H9 (cell line): Measurements from ENCODE around the gene ODF4. TPM values are rescaled to one million over a fixed set of nuclear protein-coding genes. Genes with fewer than 3 reads are reported as not detected.

ENCODE experiments used
- DNase-seq: peaks from one replicate; pipeline ENCODE4 v3.0.0-alpha.2; 2017
- H2AFZ ChIP-seq: one replicate; pipeline ENCODE4 v1.6.1; 2013; ENCODE audit warnings: mild to moderate bottlenecking, low read length, control low read depth, moderate library complexity
- H2AK5ac ChIP-seq: 2 replicates; pipeline ENCODE4 v1.6.1; 2013; ENCODE audit warnings: low read length, control low read depth, mixed read lengths; ENCODE audit not compliant: insufficient read length
- H2BK120ac ChIP-seq: one replicate; pipeline ENCODE4 v1.6.1; 2013; ENCODE audit warnings: low read depth, mild to moderate bottlenecking, low read length, control low read depth, inconsistent platforms; ENCODE audit not compliant: poor library complexity, severe bottlenecking
- H2BK12ac ChIP-seq: 2 replicates; pipeline ENCODE4 v1.6.1; 2013; ENCODE audit warnings: low read length, control low read depth, mixed read lengths, low read depth; ENCODE audit not compliant: insufficient read length
- H2BK15ac ChIP-seq: 2 replicates; pipeline ENCODE4 v1.6.1; 2013; ENCODE audit warnings: low read depth, low read length, control low read depth
- H2BK20ac ChIP-seq: one replicate; pipeline ENCODE4 v1.6.1; 2013; ENCODE audit warnings: low read depth, mild to moderate bottlenecking, low read length, control low read depth, inconsistent platforms; ENCODE audit not compliant: poor library complexity, severe bottlenecking
- H2BK5ac ChIP-seq: 2 replicates; pipeline ENCODE4 v1.6.1; 2013; ENCODE audit warnings: low read length, control low read depth, mixed read lengths; ENCODE audit not compliant: insufficient read length
- H3K14ac ChIP-seq: 2 replicates; pipeline ENCODE4 v1.6.1; 2013; ENCODE audit warnings: low read length, control low read depth; ENCODE audit not compliant: insufficient read depth
- H3K18ac ChIP-seq: 2 replicates; pipeline ENCODE4 v1.6.1; 2013; ENCODE audit warnings: low read depth, mild to moderate bottlenecking, mixed read lengths, low read length, control low read depth; ENCODE audit not compliant: insufficient read length
- H3K23ac ChIP-seq: 2 replicates; pipeline ENCODE4 v1.6.1; 2013; ENCODE audit warnings: low read length, control low read depth, mixed read lengths, low read depth; ENCODE audit not compliant: insufficient read length
- H3K23me2 ChIP-seq: 2 replicates; pipeline ENCODE4 v1.6.1; 2013; ENCODE audit warnings: low read depth, mild to moderate bottlenecking, mixed read lengths, low read length, control low read depth; ENCODE audit not compliant: insufficient read length, poor library complexity, severe bottlenecking
- H3K27ac ChIP-seq: 2 replicates; pipeline ENCODE4 v1.5.1; 2013; ENCODE audit warnings: low read length, control low read depth, mixed read lengths, low read depth; ENCODE audit not compliant: insufficient read length
- H3K27me3 ChIP-seq: 2 replicates; pipeline ENCODE4 v1.6.1; 2013; ENCODE audit warnings: low read length, control low read depth, inconsistent platforms; ENCODE audit not compliant: insufficient read depth
- H3K4ac ChIP-seq: 2 replicates; pipeline ENCODE4 v1.6.1; 2013; ENCODE audit warnings: low read depth, mild to moderate bottlenecking, control low read depth, inconsistent platforms, low read length, moderate library complexity
- H3K4me1 ChIP-seq: 2 replicates; pipeline ENCODE4 v1.6.1; 2013; ENCODE audit warnings: low read length, control low read depth, inconsistent platforms; ENCODE audit not compliant: insufficient read depth
- H3K4me2 ChIP-seq: 2 replicates; pipeline ENCODE4 v1.6.1; 2013; ENCODE audit warnings: low read length, control low read depth, mixed read lengths; ENCODE audit not compliant: insufficient read length, insufficient read depth
- H3K56ac ChIP-seq: 2 replicates; pipeline ENCODE4 v1.6.1; 2013; ENCODE audit warnings: low read depth, mild to moderate bottlenecking, mixed read lengths, low read length, control low read depth; ENCODE audit not compliant: insufficient read length
- H3K79me1 ChIP-seq: 2 replicates; pipeline ENCODE4 v1.6.1; 2013; ENCODE audit warnings: low read depth, mild to moderate bottlenecking, moderate library complexity, low read length, control low read depth, inconsistent platforms; ENCODE audit not compliant: insufficient read depth, poor library complexity, severe bottlenecking
- H3K79me2 ChIP-seq: 2 replicates; pipeline ENCODE4 v1.6.1; 2013; ENCODE audit warnings: low read length, control low read depth, inconsistent platforms; ENCODE audit not compliant: insufficient read depth
- H3K9ac ChIP-seq: 2 replicates; pipeline ENCODE4 v1.6.1; 2013; ENCODE audit warnings: low read length, control low read depth, mixed read lengths; ENCODE audit not compliant: insufficient read length; ENCODE audit errors: extremely low read depth
- H3K9me3 ChIP-seq: one replicate; pipeline ENCODE4 v1.6.1; 2013; ENCODE audit warnings: low read depth, low read length, inconsistent platforms; ENCODE audit not compliant: control insufficient read depth
- H3T11ph ChIP-seq: one replicate; pipeline ENCODE4 v1.6.1; 2013; ENCODE audit warnings: mild to moderate bottlenecking, low read length, control low read depth, inconsistent platforms
- H4K20me1 ChIP-seq: one replicate; pipeline ENCODE4 v1.6.1; 2013; ENCODE audit not compliant: control insufficient read depth, insufficient read length, insufficient read depth
- H4K5ac ChIP-seq: 2 replicates; pipeline ENCODE4 v1.6.1; 2013; ENCODE audit warnings: low read depth, mild to moderate bottlenecking, mixed read lengths, low read length, control low read depth; ENCODE audit not compliant: insufficient read length
- H4K8ac ChIP-seq: replicated peaks from 2 replicates; pipeline ENCODE4 v1.6.1; 2013; ENCODE audit warnings: low read length, control low read depth, mixed read lengths, low read depth; ENCODE audit not compliant: insufficient read length
- H4K91ac ChIP-seq: 2 replicates; pipeline ENCODE4 v1.6.1; 2013; ENCODE audit warnings: low read depth, mild to moderate bottlenecking, moderate library complexity, mixed read lengths, low read length, control low read depth; ENCODE audit not compliant: insufficient read length
- H3K27ac Mint-ChIP-seq, 3 experiments: 2 replicates in 2 of 3; 3 replicates in 1 of 3; pipeline ENCODE4 v1.8.0; 2020 to 2021; ENCODE audit warnings: mixed read lengths in 3 of 3, mild to moderate bottlenecking in 1 of 3, moderate library complexity in 1 of 3
- H3K27me3 Mint-ChIP-seq: 2 replicates; pipeline ENCODE4 v1.8.0; 2021; ENCODE audit warnings: low read depth, mild to moderate bottlenecking, moderate library complexity, mixed read lengths
- H3K36me3 Mint-ChIP-seq, 3 experiments: 2 replicates in 2 of 3; 3 replicates in 1 of 3; pipeline ENCODE4 v1.8.0; 2020 to 2021; ENCODE audit warnings: low read depth in 3 of 3, mixed read lengths in 3 of 3; ENCODE audit not compliant: insufficient read depth in 1 of 3
- H3K4me1 Mint-ChIP-seq, 2 experiments: 2 replicates each; pipeline ENCODE4 v1.8.0; 2020; ENCODE audit warnings: mixed read lengths in 2 of 2
- H3K4me3 Mint-ChIP-seq, 2 experiments: 2 replicates in 1 of 2; 3 replicates in 1 of 2; pipeline ENCODE4 v1.8.0; 2020 to 2021; ENCODE audit warnings: mild to moderate bottlenecking in 2 of 2, mixed read lengths in 2 of 2, moderate library complexity in 1 of 2
- H3K9me3 Mint-ChIP-seq, 2 experiments: 2 replicates in 1 of 2; 3 replicates in 1 of 2; pipeline ENCODE4 v1.8.0; 2020; ENCODE audit warnings: mild to moderate bottlenecking in 2 of 2, mixed read lengths in 2 of 2, moderate library complexity in 1 of 2
- WGBS: extraction: QIAGEN DNeasy Blood & Tissue Kit; methylation state at CpG from one replicate; pipeline ENCODE4 v1.1.7; 2013; ENCODE audit warnings: missing lambda C conversion rate, low lambda C conversion rate, mixed read lengths; ENCODE audit not compliant: insufficient read length; ENCODE audit errors: extremely low coverage; 5-methylcytosine and 5-hydroxymethylcytosine counted together
- total RNA-seq: library from RNA; stranded (reverse); gene quantifications from 2 replicates; pipeline ENCODE4 v1.2.1, GENCODE V29; 2021
- TF ChIP-seq, protein P1 (sequence below): fragments of 200-600 bp; sonication (generic); conservative IDR thresholded peaks from 3 replicates; pipeline ENCODE4 v1.8.0; 2021; ENCODE audit warnings: antibody characterized with exemption, mild to moderate bottlenecking

Gene ODF4
- total RNA-seq, 1 experiment from 2014 or later, result not detected

DNA sequence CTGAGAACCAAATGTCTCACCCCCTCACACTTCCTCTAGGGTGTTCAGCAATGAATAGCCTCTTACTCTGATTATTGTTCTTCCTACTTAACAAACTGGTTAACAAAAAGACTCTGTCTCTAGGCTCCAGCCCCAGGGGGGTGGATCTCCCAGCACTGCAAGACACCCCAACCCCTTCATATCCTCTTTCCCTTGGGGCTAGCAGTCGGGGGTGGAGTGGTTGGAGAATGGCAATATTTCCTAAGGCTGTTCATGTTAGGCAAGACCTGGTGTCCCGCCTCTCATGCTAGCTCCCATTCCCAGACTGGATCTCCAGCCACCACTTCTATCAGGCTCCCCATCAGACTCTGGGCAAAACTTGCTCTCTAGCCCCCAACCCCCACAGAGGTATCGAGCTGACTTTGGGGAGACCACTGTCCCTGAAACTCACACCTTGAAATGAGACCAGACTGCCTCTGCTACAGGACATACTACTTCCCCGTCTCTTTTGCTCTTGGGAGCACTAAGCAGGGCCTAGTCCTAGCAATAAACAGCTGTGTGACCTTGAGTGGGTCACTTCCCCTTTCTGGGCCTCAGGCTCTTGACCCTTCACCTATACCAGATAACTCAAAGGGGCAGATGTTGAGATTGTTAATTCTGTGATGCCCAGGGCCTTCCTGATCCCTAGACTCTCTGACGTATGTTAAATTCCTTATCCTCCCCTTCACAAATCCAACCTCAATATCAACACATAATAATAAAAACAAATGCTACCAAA, 46.8 kb upstream of the ODF4 start:
- Histone ChIP-seq H2AK5ac (no peak overlapping the region), H2AFZ (no peak overlapping the region), H2BK5ac (no peak overlapping the region), H3K18ac (no peak overlapping the region), H3K23me2 (peaks cover 12% of the 10 kb centered on the region), H3K79me1 (no peaks in the 10 kb centered on the region), H3K56ac (no peak overlapping the region), H3K27ac (no peak overlapping the region), H3K9ac (no peak overlapping the region), H3K4me1 (no peaks in the 10 kb centered on the region), H2BK15ac (no peak overlapping the region), H4K8ac (no peak overlapping the region), H2BK120ac (no peak overlapping the region), H2BK12ac (no peak overlapping the region), H3T11ph (no peak overlapping the region), H3K9me3 (no peaks in the 10 kb centered on the region), H3K79me2 (no peaks in the 10 kb centered on the region), H3K27me3 (no peaks in the 10 kb centered on the region), H2BK20ac (no peak overlapping the region), H3K14ac (no peak overlapping the region), H3K23ac (no peak overlapping the region), H3K4ac (no peak overlapping the region), H4K5ac (no peak overlapping the region), H3K4me2 (no peak overlapping the region), H4K20me1 (no peaks in the 10 kb centered on the region), H4K91ac (no peak overlapping the region)
- Mint-ChIP-seq H3K27ac (no peak overlapping the region), H3K4me1 (peaks cover 28 to 29% of the 10 kb centered on the region in 2 experiments), H3K36me3 (peaks cover 2 to 7% (median 5%) of the 10 kb centered on the region in 3 experiments; a peak in 4 of 7 replicates), H3K9me3 (peaks cover 0 to 6% of the 10 kb centered on the region in 2 experiments; a peak in 1 of 5 replicates), H3K27me3 (peaks cover 3% of the 10 kb centered on the region), H3K4me3 (no peak overlapping the region; a peak in 1 of 5 replicates)
- WGBS, result 100% methylated on average over 1 of the region's 5 CpGs
- TF ChIP-seq, protein P1, sequence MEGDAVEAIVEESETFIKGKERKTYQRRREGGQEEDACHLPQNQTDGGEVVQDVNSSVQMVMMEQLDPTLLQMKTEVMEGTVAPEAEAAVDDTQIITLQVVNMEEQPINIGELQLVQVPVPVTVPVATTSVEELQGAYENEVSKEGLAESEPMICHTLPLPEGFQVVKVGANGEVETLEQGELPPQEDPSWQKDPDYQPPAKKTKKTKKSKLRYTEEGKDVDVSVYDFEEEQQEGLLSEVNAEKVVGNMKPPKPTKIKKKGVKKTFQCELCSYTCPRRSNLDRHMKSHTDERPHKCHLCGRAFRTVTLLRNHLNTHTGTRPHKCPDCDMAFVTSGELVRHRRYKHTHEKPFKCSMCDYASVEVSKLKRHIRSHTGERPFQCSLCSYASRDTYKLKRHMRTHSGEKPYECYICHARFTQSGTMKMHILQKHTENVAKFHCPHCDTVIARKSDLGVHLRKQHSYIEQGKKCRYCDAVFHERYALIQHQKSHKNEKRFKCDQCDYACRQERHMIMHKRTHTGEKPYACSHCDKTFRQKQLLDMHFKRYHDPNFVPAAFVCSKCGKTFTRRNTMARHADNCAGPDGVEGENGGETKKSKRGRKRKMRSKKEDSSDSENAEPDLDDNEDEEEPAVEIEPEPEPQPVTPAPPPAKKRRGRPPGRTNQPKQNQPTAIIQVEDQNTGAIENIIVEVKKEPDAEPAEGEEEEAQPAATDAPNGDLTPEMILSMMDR, result no peak
- no peak for DNase-seq
